Tibial nerve (tissue), 4 donors: ENCODE data around the gene PHACTR1. TPM values are rescaled to one million over a fixed set of nuclear protein-coding genes. Genes with fewer than 3 reads are reported as not detected.

Source experiments
- DNase-seq, 2 donors: peaks; one replicate each; pipeline ENCODE4 v3.0.0-alpha.2; 2019; ENCODE audit warnings: low spot score in 2 of 2
- H3K27ac ChIP-seq, 4 donors: fragments of 200-600 bp; sonication (generic) in 3 of 4; one replicate each; pipeline ENCODE4 v1.5.1; 2017 to 2019; ENCODE audit warnings: mild to moderate bottlenecking in 1 of 4
- H3K27me3 ChIP-seq, 2 donors: fragments of 200-600 bp; sonication (generic) in 1 of 2; one replicate each; pipeline versions ENCODE4 v1.5.1 to v1.6.0; 2017 to 2019
- H3K36me3 ChIP-seq, 3 donors: fragments of 200-600 bp; sonication (generic); one replicate each; pipeline ENCODE4 v1.5.1; 2018 to 2019
- H3K4me1 ChIP-seq, 4 donors: fragments of 200-600 bp; sonication (generic) in 3 of 4; one replicate each; pipeline ENCODE4 v1.5.1; 2017 to 2019
- H3K4me3 ChIP-seq, 4 donors: fragments of 200-600 bp; sonication (generic) in 3 of 4; one replicate each; pipeline ENCODE4 v1.5.1; 2017 to 2019; ENCODE audit warnings: mild to moderate bottlenecking in 1 of 4, moderate library complexity in 1 of 4
- H3K9me3 ChIP-seq, 4 donors: fragments of 200-600 bp; sonication (generic) in 3 of 4; one replicate each; pipeline ENCODE4 v1.5.1; 2017 to 2019
- EP300 ChIP-seq, 2 donors: sonication (generic); formaldehyde crosslinking; IDR thresholded peaks; one replicate each; pipeline ENCODE4 v1.6.1; 2017; ENCODE audit warnings: antibody characterized with exemption in 2 of 2, mild to moderate bottlenecking in 1 of 2
- POLR2A ChIP-seq, 2 donors: fragments of 450-650 bp; IDR thresholded peaks; one replicate each; pipeline ENCODE4 v1.6.1; 2017; ENCODE audit warnings: antibody characterized with exemption in 2 of 2, mild to moderate bottlenecking in 2 of 2, moderate library complexity in 2 of 2
- WGBS, 2 donors: methylation state at CpG; one replicate each; pipeline ENCODE4 v1.1.5; 2018; 5-methylcytosine and 5-hydroxymethylcytosine counted together
- total RNA-seq, 4 donors: library from RNA; depleted of rRNA; stranded (reverse); fragments of >200 nt; gene quantifications; one replicate each; pipeline ENCODE4 v1.1.0, GENCODE V29; 2016
- TF ChIP-seq, protein P1 (sequence below), 5 experiments: fragments of 200-600 bp in 3 of 5; fragments of 450-650 bp in 2 of 5; sonication (generic) in 3 of 5; IDR thresholded peaks; one replicate each; pipeline ENCODE4 v1.5.1; 2016 to 2019; ENCODE audit warnings: antibody characterized with exemption in 5 of 5, mild to moderate bottlenecking in 3 of 5, moderate library complexity in 2 of 5

Gene PHACTR1
- total RNA-seq, 4 donors from 2014 or later, result 1.5 to 2.7 (median 1.6) TPM

DNA sequence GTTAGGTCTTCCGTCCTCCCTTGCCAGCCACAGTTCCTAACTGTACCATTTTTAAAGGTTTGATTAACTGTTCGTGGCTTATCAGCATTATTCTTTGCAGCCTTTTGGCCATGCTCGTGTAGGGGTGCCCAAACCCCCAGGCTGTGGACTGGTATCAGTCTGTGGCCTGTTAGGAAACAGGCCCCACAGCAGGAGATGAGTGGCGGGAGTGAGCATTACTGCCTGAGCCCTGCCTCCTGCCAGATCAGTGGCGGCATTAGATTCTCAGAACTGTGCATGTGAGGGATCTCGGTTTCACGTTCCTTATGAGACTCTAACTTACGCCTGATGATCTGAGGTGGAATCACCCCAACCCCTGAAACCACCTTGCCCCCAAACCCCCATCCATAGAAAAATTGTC, 532.4 kb downstream of the PHACTR1 start:
- 93% methylated on average over 8 of the region's 8 CpGs for WGBS, 2 donors
- Histone ChIP-seq H3K4me3 (no peak overlapping the region), H3K36me3 (no peaks in the 10 kb centered on the region), H3K4me1 (no peaks in the 10 kb centered on the region), H3K9me3 (no peaks in the 10 kb centered on the region), H3K27me3 (no peaks in the 10 kb centered on the region), H3K27ac (no peak overlapping the region)
- DNase-seq, result no peak
- no peak for TF ChIP-seq EP300 (IDR thresholded peaks at IDR 0.05)
- TF ChIP-seq POLR2A (IDR thresholded peaks at IDR 0.05), result no peak
- TF ChIP-seq, protein P1, sequence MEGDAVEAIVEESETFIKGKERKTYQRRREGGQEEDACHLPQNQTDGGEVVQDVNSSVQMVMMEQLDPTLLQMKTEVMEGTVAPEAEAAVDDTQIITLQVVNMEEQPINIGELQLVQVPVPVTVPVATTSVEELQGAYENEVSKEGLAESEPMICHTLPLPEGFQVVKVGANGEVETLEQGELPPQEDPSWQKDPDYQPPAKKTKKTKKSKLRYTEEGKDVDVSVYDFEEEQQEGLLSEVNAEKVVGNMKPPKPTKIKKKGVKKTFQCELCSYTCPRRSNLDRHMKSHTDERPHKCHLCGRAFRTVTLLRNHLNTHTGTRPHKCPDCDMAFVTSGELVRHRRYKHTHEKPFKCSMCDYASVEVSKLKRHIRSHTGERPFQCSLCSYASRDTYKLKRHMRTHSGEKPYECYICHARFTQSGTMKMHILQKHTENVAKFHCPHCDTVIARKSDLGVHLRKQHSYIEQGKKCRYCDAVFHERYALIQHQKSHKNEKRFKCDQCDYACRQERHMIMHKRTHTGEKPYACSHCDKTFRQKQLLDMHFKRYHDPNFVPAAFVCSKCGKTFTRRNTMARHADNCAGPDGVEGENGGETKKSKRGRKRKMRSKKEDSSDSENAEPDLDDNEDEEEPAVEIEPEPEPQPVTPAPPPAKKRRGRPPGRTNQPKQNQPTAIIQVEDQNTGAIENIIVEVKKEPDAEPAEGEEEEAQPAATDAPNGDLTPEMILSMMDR (IDR thresholded peaks at IDR 0.05), result no peak

DNA sequence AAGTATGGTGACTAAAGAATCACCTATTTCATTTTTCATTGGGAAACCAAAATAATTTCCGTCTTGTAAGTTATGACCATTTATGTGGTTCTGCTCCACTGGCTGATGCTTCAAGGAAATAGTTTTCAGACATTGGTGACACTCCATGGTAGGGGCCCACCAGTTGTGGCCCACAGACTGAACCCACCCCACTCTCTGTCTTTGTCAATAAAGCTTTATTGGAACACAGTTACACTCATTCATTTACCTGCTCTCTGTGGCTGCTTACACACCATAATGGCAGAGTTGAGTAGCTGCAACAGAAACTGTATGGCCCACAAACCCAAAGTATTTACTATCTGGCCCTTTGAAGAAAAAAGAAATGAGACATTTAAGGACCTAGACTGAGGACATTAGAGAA, 533.2 kb downstream of the PHACTR1 start:
- Histone ChIP-seq H3K4me3 (no peak overlapping the region), H3K27ac (no peak overlapping the region), H3K27me3 (no peaks in the 10 kb centered on the region), H3K9me3 (no peaks in the 10 kb centered on the region), H3K4me1 (no peaks in the 10 kb centered on the region), H3K36me3 (no peaks in the 10 kb centered on the region)
- no peak for TF ChIP-seq POLR2A (IDR thresholded peaks at IDR 0.05)
- no peak for TF ChIP-seq EP300 (IDR thresholded peaks at IDR 0.05)
- TF ChIP-seq, protein P1 (IDR thresholded peaks at IDR 0.05), result no peak
- no peak for DNase-seq
- WGBS, 2 donors, result 95 to 100% methylated on average over 1 of the region's 1 CpG

DNA sequence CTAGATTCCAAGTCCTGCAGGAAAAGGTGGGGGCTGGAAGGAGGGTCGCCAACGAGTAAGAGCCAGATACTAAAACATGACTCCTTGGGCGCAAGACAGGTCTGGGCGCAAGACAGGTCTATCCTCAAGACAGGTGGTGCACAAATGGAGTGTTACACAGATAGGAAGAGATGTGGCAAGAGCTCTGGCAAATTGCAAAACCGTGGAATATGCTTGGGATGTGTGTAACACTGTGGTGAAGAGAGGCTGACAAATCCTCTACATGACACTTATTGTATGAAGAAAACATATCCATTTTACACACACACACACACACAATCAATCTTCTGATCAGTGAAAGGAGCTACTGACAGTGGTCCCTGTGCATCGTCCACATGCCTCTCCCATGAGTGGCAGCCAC, 534.1 kb downstream of the PHACTR1 start:
- DNase-seq, result no peak
- Histone ChIP-seq H3K27me3 (no peaks in the 10 kb centered on the region), H3K4me3 (no peak overlapping the region), H3K27ac (no peak overlapping the region), H3K9me3 (peaks cover 0 to 3% (median 0%) of the 10 kb centered on the region in 4 donors), H3K36me3 (no peaks in the 10 kb centered on the region), H3K4me1 (no peaks in the 10 kb centered on the region)
- TF ChIP-seq, protein P1 (IDR thresholded peaks at IDR 0.05), result no peak
- TF ChIP-seq POLR2A (IDR thresholded peaks at IDR 0.05), result no peak
- no peak for TF ChIP-seq EP300 (IDR thresholded peaks at IDR 0.05)
- WGBS, 2 donors, result 87 to 93% methylated on average over 6 of the region's 6 CpGs

DNA sequence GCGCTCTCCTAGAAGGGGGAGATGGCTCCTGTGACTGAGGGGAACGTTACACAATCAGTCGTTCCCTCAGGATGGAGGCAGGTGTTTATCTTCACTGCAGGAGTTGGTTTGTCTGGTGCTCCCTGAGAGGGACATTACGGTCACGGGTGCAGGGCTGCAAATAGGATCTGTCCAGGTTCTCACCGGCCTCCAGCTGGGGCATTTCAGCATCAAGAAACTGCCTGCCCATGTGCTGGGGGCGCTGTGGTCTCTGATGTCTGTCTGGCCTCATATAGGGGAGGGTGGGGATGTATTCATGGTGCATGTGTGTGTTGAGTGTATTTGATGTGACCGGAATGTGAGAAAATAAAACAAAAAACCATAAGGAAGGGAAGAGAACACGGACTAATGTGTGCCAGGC, 534.7 kb downstream of the PHACTR1 start:
- H3K4me1 ChIP-seq, result no peaks in the 10 kb centered on the region
- no peak overlapping the region for H3K4me3 ChIP-seq
- 80 to 88% methylated on average over 9 of the region's 9 CpGs for WGBS, 2 donors
- no peaks in the 10 kb centered on the region for H3K27me3 ChIP-seq
- H3K27ac ChIP-seq, result no peak overlapping the region
- peaks cover 0 to 8% (median 0%) of the 10 kb centered on the region in 4 donors for H3K9me3 ChIP-seq
- TF ChIP-seq EP300 (IDR thresholded peaks at IDR 0.05), result no peak
- TF ChIP-seq, protein P1 (IDR thresholded peaks at IDR 0.05), result no peak
- no peak for TF ChIP-seq POLR2A (IDR thresholded peaks at IDR 0.05)
- H3K36me3 ChIP-seq, result no peaks in the 10 kb centered on the region
- DNase-seq, result no peak

DNA sequence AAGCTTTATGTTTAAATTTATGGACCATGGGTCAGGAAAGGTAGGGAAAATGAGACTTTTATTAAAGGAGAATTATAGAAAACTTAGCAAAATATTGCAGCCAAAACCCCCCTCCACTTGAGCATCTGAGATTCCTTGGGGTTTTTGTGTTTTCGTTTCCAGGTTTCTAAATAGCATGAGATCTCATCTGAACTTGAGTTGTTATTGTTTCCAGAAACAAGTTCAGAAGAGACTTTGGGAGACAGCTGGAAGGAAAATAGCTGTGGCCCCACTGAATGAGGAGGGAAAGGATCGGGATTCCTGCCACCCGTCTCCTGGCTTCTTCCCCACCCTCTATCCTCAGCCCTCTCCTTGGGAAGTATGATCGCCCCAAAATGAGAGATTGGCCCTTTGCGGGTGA, 536.2 kb downstream of the PHACTR1 start:
- TF ChIP-seq POLR2A (IDR thresholded peaks at IDR 0.05) (no peak), EP300 (IDR thresholded peaks at IDR 0.05) (no peak)
- TF ChIP-seq, protein P1 (IDR thresholded peaks at IDR 0.05), result no peak
- Histone ChIP-seq H3K4me3 (no peak overlapping the region), H3K4me1 (no peaks in the 10 kb centered on the region), H3K27ac (no peak overlapping the region), H3K27me3 (no peaks in the 10 kb centered on the region), H3K36me3 (no peaks in the 10 kb centered on the region), H3K9me3 (peaks cover 0 to 11% (median 0%) of the 10 kb centered on the region in 4 donors)
- WGBS, 2 donors, result 61 to 68% methylated on average over 5 of the region's 5 CpGs
- DNase-seq, result no peak
